Measurements from ENCODE around the gene CSHL1. TPM values are rescaled to one million over a fixed set of nuclear protein-coding genes. Genes with fewer than 3 reads are reported as not detected.

CSHL1 gene
- total RNA-seq, 1 experiment from 2014 or later = not detected

DNA sequence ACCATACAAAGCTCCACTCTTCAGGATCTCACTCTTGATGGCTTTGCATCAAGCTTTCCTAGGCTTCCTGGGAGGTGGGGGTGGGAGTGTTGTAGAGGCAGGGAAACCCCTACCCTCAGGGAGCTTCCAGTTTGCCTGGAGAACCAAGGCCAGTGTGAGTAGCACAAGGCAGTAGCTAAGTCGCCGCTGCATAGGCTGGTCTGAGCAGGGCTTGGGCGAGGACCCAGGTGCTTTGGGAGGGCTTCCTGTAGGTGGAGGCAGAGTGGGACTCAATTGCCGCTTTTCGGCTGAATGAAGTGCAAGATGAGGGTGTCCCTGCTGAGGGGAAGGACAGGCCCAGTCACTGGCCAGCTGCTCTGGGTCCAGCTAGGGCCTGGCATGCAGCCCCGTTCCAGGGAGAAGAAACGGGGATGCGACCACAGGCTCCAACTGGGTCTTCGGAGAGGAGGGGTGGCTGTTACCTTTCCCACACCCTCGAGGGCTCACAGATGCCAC lies 17.2 kb upstream of the CSHL1 start:
- ChIA-PET POLR2A (no interaction called here), CTCF (interaction anchor here (0.6 to 1.0 kb wide), 4 partner anchors 13 to 316 kb away, joined by 3 to 5 read pairs (median 4); no protein-coding TSS in a partner anchor)
- Histone ChIP-seq H3K9me3 (no peaks in the 10 kb centered on the region), H3K27me3 (replicated peaks; ENCODE audit: control insufficient read depth, insufficient read depth, low read length) (no peaks in the 10 kb centered on the region), H3K4me1 (no peaks in the 10 kb centered on the region), H3K36me3 (ENCODE audit: control insufficient read depth, insufficient read depth, low read length) (no peaks in the 10 kb centered on the region), H3K4me3 (ENCODE audit: low read depth, low read length) (no peak overlapping the region)
- no peak overlapping the region for H3K4me3 Mint-ChIP-seq (ENCODE audit: unreplicated experiment)
- BruUV-seq (replicated peaks) = no TSS peak
- TF ChIP-seq, protein P1, sequence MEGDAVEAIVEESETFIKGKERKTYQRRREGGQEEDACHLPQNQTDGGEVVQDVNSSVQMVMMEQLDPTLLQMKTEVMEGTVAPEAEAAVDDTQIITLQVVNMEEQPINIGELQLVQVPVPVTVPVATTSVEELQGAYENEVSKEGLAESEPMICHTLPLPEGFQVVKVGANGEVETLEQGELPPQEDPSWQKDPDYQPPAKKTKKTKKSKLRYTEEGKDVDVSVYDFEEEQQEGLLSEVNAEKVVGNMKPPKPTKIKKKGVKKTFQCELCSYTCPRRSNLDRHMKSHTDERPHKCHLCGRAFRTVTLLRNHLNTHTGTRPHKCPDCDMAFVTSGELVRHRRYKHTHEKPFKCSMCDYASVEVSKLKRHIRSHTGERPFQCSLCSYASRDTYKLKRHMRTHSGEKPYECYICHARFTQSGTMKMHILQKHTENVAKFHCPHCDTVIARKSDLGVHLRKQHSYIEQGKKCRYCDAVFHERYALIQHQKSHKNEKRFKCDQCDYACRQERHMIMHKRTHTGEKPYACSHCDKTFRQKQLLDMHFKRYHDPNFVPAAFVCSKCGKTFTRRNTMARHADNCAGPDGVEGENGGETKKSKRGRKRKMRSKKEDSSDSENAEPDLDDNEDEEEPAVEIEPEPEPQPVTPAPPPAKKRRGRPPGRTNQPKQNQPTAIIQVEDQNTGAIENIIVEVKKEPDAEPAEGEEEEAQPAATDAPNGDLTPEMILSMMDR (IDR thresholded peaks at IDR 0.05; ENCODE audit: insufficient read depth in 1 of 2, low read depth in 1 of 2, low read length in 1 of 2, severe bottlenecking in 1 of 2, unreplicated experiment in 1 of 2) = no peak
- no peaks in the 10 kb centered on the region for H3K4me1 Mint-ChIP-seq (ENCODE audit: low read depth, unreplicated experiment)
- peaks cover 3% of the 10 kb centered on the region for H3K27me3 Mint-ChIP-seq (ENCODE audit: insufficient read depth, unreplicated experiment)
- H3K27ac Mint-ChIP-seq (ENCODE audit: unreplicated experiment) = no peak overlapping the region
- intact Hi-C loops (cut with micrococcal nuclease; ENCODE audit: unreplicated experiment) = no loop called here
- no peaks in the 10 kb centered on the region for H3K9me3 Mint-ChIP-seq (ENCODE audit: unreplicated experiment)
- H3K36me3 Mint-ChIP-seq (ENCODE audit: insufficient read depth, unreplicated experiment) = no peaks in the 10 kb centered on the region
- no peak for DNase-seq

- Mint-ChIP-seq H3K9me3 (ENCODE audit: unreplicated experiment) (no peaks in the 10 kb centered on the region), H3K4me3 (ENCODE audit: unreplicated experiment) (no peak overlapping the region), H3K27me3 (ENCODE audit: insufficient read depth, unreplicated experiment) (peaks cover 3% of the 10 kb centered on the region), H3K36me3 (ENCODE audit: insufficient read depth, unreplicated experiment) (no peaks in the 10 kb centered on the region), H3K4me1 (ENCODE audit: low read depth, unreplicated experiment) (no peaks in the 10 kb centered on the region), H3K27ac (ENCODE audit: unreplicated experiment) (no peak overlapping the region)
- no peaks in the 10 kb centered on the region for H3K36me3 ChIP-seq (ENCODE audit: control insufficient read depth, insufficient read depth, low read length)
- no peak for DNase-seq
- ChIA-PET POLR2A (no interaction called here), CTCF (interaction anchor here (0.6 to 1.0 kb wide), 4 partner anchors 14 to 316 kb away, joined by 3 to 5 read pairs (median 4); no protein-coding TSS in a partner anchor)
- intact Hi-C loops (cut with micrococcal nuclease; ENCODE audit: unreplicated experiment) = no loop called here
- H3K27me3 ChIP-seq (replicated peaks; ENCODE audit: control insufficient read depth, insufficient read depth, low read length) = no peaks in the 10 kb centered on the region
- no peaks in the 10 kb centered on the region for H3K4me1 ChIP-seq
- TF ChIP-seq, protein P1 (IDR thresholded peaks at IDR 0.05; ENCODE audit: insufficient read depth in 1 of 2, low read depth in 1 of 2, low read length in 1 of 2, severe bottlenecking in 1 of 2, unreplicated experiment in 1 of 2) = no peak
- no TSS peak for BruUV-seq (replicated peaks)
- H3K9me3 ChIP-seq = no peaks in the 10 kb centered on the region
- H3K4me3 ChIP-seq (ENCODE audit: low read depth, low read length) = no peak overlapping the region
These were observed 16.6 kb upstream of the CSHL1 start for GRCh38 chr17:63927464-63928171.

GRCh38 chr17:63926164-63926563 lies 15.1 kb upstream of the CSHL1 start:
- ChIA-PET CTCF (no interaction called here), POLR2A (no interaction called here)
- Histone ChIP-seq H3K4me1 (no peaks in the 10 kb centered on the region), H3K4me3 (ENCODE audit: low read depth, low read length) (no peak overlapping the region), H3K27me3 (replicated peaks; ENCODE audit: control insufficient read depth, insufficient read depth, low read length) (no peaks in the 10 kb centered on the region), H3K36me3 (ENCODE audit: control insufficient read depth, insufficient read depth, low read length) (no peaks in the 10 kb centered on the region), H3K9me3 (no peaks in the 10 kb centered on the region)
- Mint-ChIP-seq H3K27ac (ENCODE audit: unreplicated experiment) (no peak overlapping the region), H3K36me3 (ENCODE audit: insufficient read depth, unreplicated experiment) (no peaks in the 10 kb centered on the region), H3K4me3 (ENCODE audit: unreplicated experiment) (no peak overlapping the region), H3K9me3 (ENCODE audit: unreplicated experiment) (no peaks in the 10 kb centered on the region), H3K4me1 (ENCODE audit: low read depth, unreplicated experiment) (no peaks in the 10 kb centered on the region), H3K27me3 (ENCODE audit: insufficient read depth, unreplicated experiment) (peaks cover 3% of the 10 kb centered on the region)
- DNase-seq = no peak
- intact Hi-C loops (cut with micrococcal nuclease; ENCODE audit: unreplicated experiment) = no loop called here
- no TSS peak for BruUV-seq (replicated peaks)
- TF ChIP-seq, protein P1 (IDR thresholded peaks at IDR 0.05; ENCODE audit: insufficient read depth in 1 of 2, low read depth in 1 of 2, low read length in 1 of 2, severe bottlenecking in 1 of 2, unreplicated experiment in 1 of 2) = no peak
